SJSA1 (cell line): ENCODE data around the gene PLA2G4D. TPM values are rescaled to one million over a fixed set of nuclear protein-coding genes. Genes with fewer than 3 reads are reported as not detected.
A peak's percentile ranks its signal among the peaks of the same experiment; 100 is the strongest.

Experiments
- DNase-seq, 2 experiments: peaks; one replicate each; pipeline ENCODE4 v3.0.0-alpha.2; 2015 to 2020; ENCODE audit warnings: low spot score in 2 of 2, low read depth in 1 of 2
- H3K27ac ChIP-seq: fragments of 250-450 bp; sonication (Bioruptor Pico); 2 replicates; pipeline ENCODE4 v1.5.1; 2020; ENCODE audit warnings: mild to moderate bottlenecking, moderate library complexity
- H3K27me3 ChIP-seq: fragments of 250-450 bp; sonication (Bioruptor Pico); replicated peaks from 2 replicates; pipeline ENCODE4 v1.5.1; 2020; ENCODE audit warnings: mild to moderate bottlenecking, moderate library complexity
- H3K36me3 ChIP-seq: fragments of 250-450 bp; sonication (Bioruptor Pico); 2 replicates; pipeline ENCODE4 v1.5.1; 2020; ENCODE audit warnings: mild to moderate bottlenecking
- H3K4me1 ChIP-seq: fragments of 250-450 bp; sonication (Bioruptor Pico); replicated peaks from 2 replicates; pipeline ENCODE4 v1.6.1; 2021; ENCODE audit warnings: mild to moderate bottlenecking
- H3K4me3 ChIP-seq: fragments of 250-450 bp; sonication (Bioruptor Pico); 2 replicates; pipeline ENCODE4 v1.5.1; 2020; ENCODE audit warnings: mild to moderate bottlenecking
- H3K9me3 ChIP-seq: fragments of 250-450 bp; sonication (Bioruptor Pico); replicated peaks from 2 replicates; pipeline ENCODE4 v1.5.1; 2020; ENCODE audit warnings: mild to moderate bottlenecking
- total RNA-seq: library from RNA; depleted of rRNA; stranded (reverse); fragments of >200 nt; shearing (Covaris generic); gene quantifications from 2 replicates; pipeline ENCODE4 v1.2.3, GENCODE V29; 2014

The PLA2G4D gene
- total RNA-seq, 1 experiment from 2014 or later, result not detected

GRCh38 chr15:42036112-42036905, 58.1 kb downstream of the PLA2G4D start:
- Histone ChIP-seq H3K27ac (no peak overlapping the region), H3K27me3 (peaks cover 5% of the 10 kb centered on the region; the same call in 1 of the 2 replicates), H3K4me1 (no peaks in the 10 kb centered on the region), H3K9me3 (0 out of 2 replicates have a peak, but pooled peaks cover 3% of the 10 kb centered on the region), H3K4me3 (no peak overlapping the region), H3K36me3 (no peaks in the 10 kb centered on the region)
- peak in 1 of 2 experiments; percentile 30 for DNase-seq

- 0 out of 2 replicates have a peak, but pooled peaks cover 3% of the 10 kb centered on the region for H3K9me3 ChIP-seq
- peak in 1 of 2 experiments; percentile 28 for DNase-seq
- H3K27me3 ChIP-seq, result peaks cover 10% of the 10 kb centered on the region; the same call in 1 of the 2 replicates
- no peak overlapping the region for H3K4me3 ChIP-seq
- no peaks in the 10 kb centered on the region for H3K4me1 ChIP-seq
- H3K27ac ChIP-seq, result no peak overlapping the region
- H3K36me3 ChIP-seq, result no peaks in the 10 kb centered on the region
Measured at GRCh38 chr15:42035435-42035761, 59.0 kb downstream of the PLA2G4D start.

GRCh38 chr15:42034628-42035434, 59.5 kb downstream of the PLA2G4D start:
- Histone ChIP-seq H3K27me3 (peaks cover 10% of the 10 kb centered on the region; the same call in 1 of the 2 replicates), H3K9me3 (0 out of 2 replicates have a peak, but pooled peaks cover 3% of the 10 kb centered on the region), H3K4me1 (no peaks in the 10 kb centered on the region), H3K4me3 (no peak overlapping the region), H3K27ac (no peak overlapping the region), H3K36me3 (no peaks in the 10 kb centered on the region)
- DNase-seq, result peak in 1 of 2 experiments; percentile 13

- peaks cover 16% of the 10 kb centered on the region for H3K27me3 ChIP-seq
- no peaks in the 10 kb centered on the region for H3K36me3 ChIP-seq
- H3K27ac ChIP-seq, result no peak overlapping the region
- H3K4me1 ChIP-seq, result no peaks in the 10 kb centered on the region
- H3K4me3 ChIP-seq, result no peak overlapping the region
- H3K9me3 ChIP-seq, result 0 out of 2 replicates have a peak, but pooled peaks cover 3% of the 10 kb centered on the region
- peak in 1 of 2 experiments; percentile 26 for DNase-seq
Measured at GRCh38 chr15:42033214-42033873, 61.0 kb downstream of the PLA2G4D start.

- Histone ChIP-seq H3K27me3 (peaks cover 21% of the 10 kb centered on the region), H3K36me3 (no peaks in the 10 kb centered on the region), H3K27ac (no peak overlapping the region), H3K4me1 (no peaks in the 10 kb centered on the region), H3K4me3 (no peak overlapping the region), H3K9me3 (0 out of 2 replicates have a peak, but pooled peaks cover 3% of the 10 kb centered on the region)
- DNase-seq, result no peak
Measured at GRCh38 chr15:42032376-42033213, 61.8 kb downstream of the PLA2G4D start.

- Histone ChIP-seq H3K27me3 (peaks cover 24% of the 10 kb centered on the region), H3K9me3 (0 out of 2 replicates have a peak, but pooled peaks cover 3% of the 10 kb centered on the region), H3K27ac (no peak overlapping the region), H3K4me3 (no peak overlapping the region), H3K36me3 (no peaks in the 10 kb centered on the region), H3K4me1 (no peaks in the 10 kb centered on the region)
- no peak for DNase-seq
Measured at GRCh38 chr15:42031198-42031915, 63.0 kb downstream of the PLA2G4D start.

GRCh38 chr15:42027521-42027920, 66.8 kb downstream of the PLA2G4D start:
- no peak overlapping the region for H3K4me3 ChIP-seq
- no peaks in the 10 kb centered on the region for H3K4me1 ChIP-seq
- DNase-seq, result no peak
- H3K36me3 ChIP-seq, result no peaks in the 10 kb centered on the region
- H3K9me3 ChIP-seq, result peaks cover 3% of the 10 kb centered on the region; the same call in 1 of the 2 replicates
- H3K27me3 ChIP-seq, result peaks cover 28% of the 10 kb centered on the region
- H3K27ac ChIP-seq, result no peak overlapping the region

- Histone ChIP-seq H3K4me3 (no peak overlapping the region), H3K4me1 (no peaks in the 10 kb centered on the region), H3K36me3 (no peaks in the 10 kb centered on the region), H3K27me3 (peaks cover 19% of the 10 kb centered on the region), H3K27ac (no peak overlapping the region), H3K9me3 (no peaks in the 10 kb centered on the region; the same call in 1 of the 2 replicates)
- DNase-seq, result no peak
Measured at GRCh38 chr15:42024303-42024702, 70.1 kb downstream of the PLA2G4D start.

- no peak for DNase-seq
- Histone ChIP-seq H3K4me1 (no peaks in the 10 kb centered on the region), H3K4me3 (no peak overlapping the region), H3K36me3 (no peaks in the 10 kb centered on the region), H3K9me3 (no peaks in the 10 kb centered on the region; the same call in 1 of the 2 replicates), H3K27me3 (peaks cover 11% of the 10 kb centered on the region), H3K27ac (no peak overlapping the region)
Measured at GRCh38 chr15:42021593-42021992, 72.8 kb downstream of the PLA2G4D start.

GRCh38 chr15:42020713-42021273, 73.6 kb downstream of the PLA2G4D start, which contains the start of gene PLA2G4E:
TSS of gene PLA2G4E (minus strand) at chr15:42021042. CDS start at chr15:42021030, 12 bp downstream.
- H3K4me3 ChIP-seq, result no peak within 1 kb of the TSS
- H3K36me3 ChIP-seq, result no peaks in the 10 kb centered on the region
- H3K27me3 ChIP-seq, result peaks cover 4% of the 10 kb centered on the region; the same call in 1 of the 2 replicates
- DNase-seq, result no peak
- H3K9me3 ChIP-seq, result no peaks in the 10 kb centered on the region; the same call in 1 of the 2 replicates
- no peaks in the 10 kb centered on the region for H3K4me1 ChIP-seq
- no peak within 1 kb of the TSS for H3K27ac ChIP-seq

- Histone ChIP-seq H3K27me3 (peaks cover 4% of the 10 kb centered on the region; the same call in 1 of the 2 replicates), H3K9me3 (no peaks in the 10 kb centered on the region; the same call in 1 of the 2 replicates)
- DNase-seq, result no peak
Measured at GRCh38 chr15:42018306-42019224, 75.8 kb downstream of the PLA2G4D start.

More at GRCh38 chr15:42018306-42019224, 75.8 kb downstream of the PLA2G4D start:
- Histone ChIP-seq H3K36me3 (no peaks in the 10 kb centered on the region), H3K27ac (no peak overlapping the region), H3K4me3 (no peak overlapping the region), H3K4me1 (no peaks in the 10 kb centered on the region)
